ENCODE results near the gene EIF4E1B.

The EIF4E1B gene

GRCh38 chr5:176628406-176629228 is 1.9 kb upstream of the EIF4E1B start:
- no peak for DNase-seq

- no peak for DNase-seq
Observed at GRCh38 chr5:176629317-176629852, 1.1 kb upstream of the EIF4E1B start.

- no peak for DNase-seq
Observed at GRCh38 chr5:176630681-176631222, 277 bp downstream of the EIF4E1B start.

GRCh38 chr5:176631383-176632200 is 1.1 kb downstream of the EIF4E1B start:
- no peak for DNase-seq

- no peak for DNase-seq
Observed at GRCh38 chr5:176632745-176633144, 2.3 kb downstream of the EIF4E1B start.

- no peak for DNase-seq
Observed at GRCh38 chr5:176633598-176633997, 3.1 kb downstream of the EIF4E1B start.

- DNase-seq: no peak
Observed at GRCh38 chr5:176636426-176636825, 6.0 kb downstream of the EIF4E1B start.

GRCh38 chr5:176637556-176637955 is 7.1 kb downstream of the EIF4E1B start:
- no peak for DNase-seq

GRCh38 chr5:176638437-176638836 is 8.0 kb downstream of the EIF4E1B start:
- no peak for DNase-seq

- no peak for DNase-seq
Observed at GRCh38 chr5:176639208-176639607, 8.7 kb downstream of the EIF4E1B start.

GRCh38 chr5:176639981-176640380 is 9.5 kb downstream of the EIF4E1B start:
- DNase-seq: no peak

GRCh38 chr5:176640616-176641015 is 10.1 kb downstream of the EIF4E1B start:
- DNase-seq: no peak

- DNase-seq: no peak
Observed at GRCh38 chr5:176642675-176643490, 12.4 kb downstream of the EIF4E1B start.

GRCh38 chr5:176643491-176644219 is 13.2 kb downstream of the EIF4E1B start:
- DNase-seq: no peak

- no peak for DNase-seq
Observed at GRCh38 chr5:176644294-176644693, 13.8 kb downstream of the EIF4E1B start.

GRCh38 chr5:176644878-176645670 is 14.6 kb downstream of the EIF4E1B start:
- DNase-seq: no peak

- DNase-seq: no peak
Observed at GRCh38 chr5:176646049-176646706, 15.7 kb downstream of the EIF4E1B start.

- no peak for DNase-seq
Observed at GRCh38 chr5:176646707-176647029, 16.2 kb downstream of the EIF4E1B start.

GRCh38 chr5:176647030-176647842 is 16.8 kb downstream of the EIF4E1B start, which contains the start of gene TSPAN17:
TSPAN17 (plus strand) TSS chr5:176647484; CDS start chr5:176647616, 132 bp downstream.
- peak; percentile 99 for DNase-seq
